Upper lobe of left lung (tissue), 4 donors: ENCODE results near the gene RBMS1.

ENCODE experiments used
- CTCF ChIP-seq, 6 experiments: fragments of 450-650 bp in 4 of 6; fragments of 200-600 bp in 2 of 6; sonication (generic) in 2 of 6; IDR thresholded peaks; one replicate each; pipeline ENCODE4 v1.5.1; 2016 to 2019; ENCODE audit warnings: antibody characterized with exemption in 6 of 6
- EP300 ChIP-seq, 4 donors: sonication (generic); formaldehyde crosslinking; IDR thresholded peaks; one replicate each; pipeline ENCODE4 v1.5.1; 2017; ENCODE audit warnings: antibody characterized with exemption in 4 of 4, control low read depth in 2 of 4

GRCh38 chr2:160301420-160301819, 192.2 kb downstream of the RBMS1 start:
- TF ChIP-seq EP300 (IDR thresholded peaks at IDR 0.05) = no peak
- TF ChIP-seq CTCF (IDR thresholded peaks at IDR 0.05) = no peak
